ENCODE data around the gene MEGF10.

DNA sequence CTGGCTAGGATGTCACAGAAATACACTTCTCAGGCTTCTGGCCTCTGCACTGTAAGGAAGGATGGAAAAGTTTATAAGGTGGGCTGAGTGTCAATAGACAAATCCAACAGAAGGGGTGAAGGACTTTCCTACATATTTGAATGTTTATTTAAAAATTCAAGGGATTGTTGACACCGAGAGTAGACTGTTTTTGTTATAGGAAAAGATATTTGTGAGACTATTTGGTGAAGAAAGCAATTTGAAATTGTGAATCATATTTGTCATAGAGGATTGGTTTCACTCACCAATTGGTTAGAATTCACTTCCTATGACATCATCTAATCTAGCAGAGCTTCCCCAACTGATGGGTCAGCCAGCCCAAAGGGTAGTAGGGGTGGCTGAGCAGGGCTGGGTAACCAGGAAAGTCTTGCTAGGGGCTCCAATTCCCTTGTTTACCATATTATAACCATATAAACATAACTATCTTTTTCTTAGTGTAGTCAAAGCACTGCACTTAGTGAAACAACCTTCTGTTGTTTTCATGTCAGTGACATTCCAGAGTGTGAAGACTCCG is 14.9 kb upstream of the MEGF10 start:
- TF ChIP-seq POLR2AphosphoS5 (IDR thresholded peaks at IDR 0.05) (no peak), EP300 (IDR thresholded peaks at IDR 0.05) (no peak), POLR2A (IDR thresholded peaks at IDR 0.05) (no peak)
- TF ChIP-seq, protein P1, sequence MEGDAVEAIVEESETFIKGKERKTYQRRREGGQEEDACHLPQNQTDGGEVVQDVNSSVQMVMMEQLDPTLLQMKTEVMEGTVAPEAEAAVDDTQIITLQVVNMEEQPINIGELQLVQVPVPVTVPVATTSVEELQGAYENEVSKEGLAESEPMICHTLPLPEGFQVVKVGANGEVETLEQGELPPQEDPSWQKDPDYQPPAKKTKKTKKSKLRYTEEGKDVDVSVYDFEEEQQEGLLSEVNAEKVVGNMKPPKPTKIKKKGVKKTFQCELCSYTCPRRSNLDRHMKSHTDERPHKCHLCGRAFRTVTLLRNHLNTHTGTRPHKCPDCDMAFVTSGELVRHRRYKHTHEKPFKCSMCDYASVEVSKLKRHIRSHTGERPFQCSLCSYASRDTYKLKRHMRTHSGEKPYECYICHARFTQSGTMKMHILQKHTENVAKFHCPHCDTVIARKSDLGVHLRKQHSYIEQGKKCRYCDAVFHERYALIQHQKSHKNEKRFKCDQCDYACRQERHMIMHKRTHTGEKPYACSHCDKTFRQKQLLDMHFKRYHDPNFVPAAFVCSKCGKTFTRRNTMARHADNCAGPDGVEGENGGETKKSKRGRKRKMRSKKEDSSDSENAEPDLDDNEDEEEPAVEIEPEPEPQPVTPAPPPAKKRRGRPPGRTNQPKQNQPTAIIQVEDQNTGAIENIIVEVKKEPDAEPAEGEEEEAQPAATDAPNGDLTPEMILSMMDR (IDR thresholded peaks at IDR 0.05): no peak

Measured in gastroesophageal sphincter (tissue), 3 donors.